ENCODE results near the gene LYZL1. TPM values are rescaled to one million over a fixed set of nuclear protein-coding genes. Genes with fewer than 3 reads are reported as not detected.

Gene LYZL1
- total RNA-seq, 2 experiments from 2014 or later = not detected

DNA sequence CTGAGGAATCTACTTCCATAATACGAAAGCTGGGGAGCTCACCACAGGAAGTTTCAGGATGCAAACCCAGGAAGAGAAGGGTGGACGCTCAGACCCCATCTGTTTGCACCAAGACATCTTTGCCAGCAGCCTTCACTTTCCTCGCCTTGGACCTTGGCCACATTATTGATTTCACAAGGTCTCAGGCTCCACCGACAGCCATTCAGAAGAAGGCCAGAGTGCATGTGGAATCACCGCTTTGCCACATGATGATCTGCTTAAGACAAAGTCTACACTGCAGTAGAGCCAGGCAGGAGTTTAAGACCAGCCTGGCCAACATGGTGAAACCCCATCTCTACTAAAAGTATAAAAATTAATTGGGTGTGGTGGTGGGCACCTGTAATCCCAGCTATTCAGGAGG is 60.0 kb downstream of the LYZL1 start:
- intact Hi-C loops (cut with micrococcal nuclease) = no loop called here
- TF ChIP-seq CTCF (IDR thresholded peaks at IDR 0.05) = no peak
- CTCF ChIA-PET = no interaction called here

GRCh38 chr10:29353305-29353704 is 64.4 kb downstream of the LYZL1 start:
- intact Hi-C loops (cut with micrococcal nuclease) = no loop called here
- POLR2A ChIA-PET = interaction anchor here (0.6 kb wide), 1 partner anchor 483 kb away, joined by 3 read pairs; no protein-coding TSS in a partner anchor
- no peaks in the 10 kb centered on the region for H3K36me3 Mint-ChIP-seq (ENCODE audit: low read depth)

More for the DNA sequence above, 60.0 kb downstream of the LYZL1 start:
- Mint-ChIP-seq H3K4me3 (no peak overlapping the region), H3K9me3 (no peaks in the 10 kb centered on the region), H3K36me3 (ENCODE audit: low read depth) (no peaks in the 10 kb centered on the region), H3K4me1 (ENCODE audit: low read depth) (no peaks in the 10 kb centered on the region), H3K27me3 (peaks cover 16% of the 10 kb centered on the region), H3K27ac (no peak overlapping the region)
- ATAC-seq = no peak
- POLR2A ChIA-PET = no interaction called here
- DNase-seq = no peak

GRCh38 chr10:29353887-29354561 is 65.2 kb downstream of the LYZL1 start:
- CTCF ChIA-PET = interaction anchor here (2.0 kb wide), 1 partner anchor 9 kb away, joined by 7 read pairs; no protein-coding TSS in a partner anchor
- ATAC-seq (no peak), DNase-seq (no peak)
- TF ChIP-seq CTCF (IDR thresholded peaks at IDR 0.05) = no peak
- POLR2A ChIA-PET = interaction anchor here (0.6 kb wide), 1 partner anchor 482 kb away, joined by 3 read pairs; no protein-coding TSS in a partner anchor
- Mint-ChIP-seq H3K27me3 (peaks cover 5% of the 10 kb centered on the region), H3K4me1 (ENCODE audit: low read depth) (no peaks in the 10 kb centered on the region), H3K4me3 (no peak overlapping the region), H3K27ac (no peak overlapping the region), H3K36me3 (ENCODE audit: low read depth) (no peaks in the 10 kb centered on the region), H3K9me3 (no peaks in the 10 kb centered on the region)
- intact Hi-C loops (cut with micrococcal nuclease) = no loop called here

More at GRCh38 chr10:29353305-29353704, 64.4 kb downstream of the LYZL1 start:
- peaks cover 7% of the 10 kb centered on the region for H3K27me3 Mint-ChIP-seq
- no peak for TF ChIP-seq CTCF (IDR thresholded peaks at IDR 0.05)
- no peaks in the 10 kb centered on the region for H3K4me1 Mint-ChIP-seq (ENCODE audit: low read depth)
- no peaks in the 10 kb centered on the region for H3K9me3 Mint-ChIP-seq
- CTCF ChIA-PET = no interaction called here
- H3K4me3 Mint-ChIP-seq = no peak overlapping the region
- H3K27ac Mint-ChIP-seq = no peak overlapping the region
- no peak for ATAC-seq
- DNase-seq = no peak

GRCh38 chr10:29355411-29355991 is 66.6 kb downstream of the LYZL1 start:
- intact Hi-C loops (cut with micrococcal nuclease) = no loop called here
- no peak for TF ChIP-seq CTCF (IDR thresholded peaks at IDR 0.05)
- DNase-seq = no peak
- H3K4me1 Mint-ChIP-seq (ENCODE audit: low read depth) = no peaks in the 10 kb centered on the region
- H3K9me3 Mint-ChIP-seq = no peaks in the 10 kb centered on the region
- H3K27me3 Mint-ChIP-seq = peaks cover 1% of the 10 kb centered on the region
- no peak overlapping the region for H3K27ac Mint-ChIP-seq
- no peak overlapping the region for H3K4me3 Mint-ChIP-seq
- no peak for ATAC-seq
- no peaks in the 10 kb centered on the region for H3K36me3 Mint-ChIP-seq (ENCODE audit: low read depth)
- ChIA-PET POLR2A (no interaction called here), CTCF (interaction anchor here (2.0 kb wide), 1 partner anchor 10 kb away, joined by 7 read pairs; no protein-coding TSS in a partner anchor)

GRCh38 chr10:29356931-29357330 is 68.1 kb downstream of the LYZL1 start:
- no peaks in the 10 kb centered on the region for H3K27me3 Mint-ChIP-seq
- H3K27ac Mint-ChIP-seq = no peak overlapping the region
- ATAC-seq (no peak), DNase-seq (no peak)
- POLR2A ChIA-PET = no interaction called here
- no peaks in the 10 kb centered on the region for H3K4me1 Mint-ChIP-seq (ENCODE audit: low read depth)
- no peaks in the 10 kb centered on the region for H3K36me3 Mint-ChIP-seq (ENCODE audit: low read depth)
- no peak for TF ChIP-seq CTCF (IDR thresholded peaks at IDR 0.05)
- no peak overlapping the region for H3K4me3 Mint-ChIP-seq
- CTCF ChIA-PET = no interaction called here
- intact Hi-C loops (cut with micrococcal nuclease) = no loop called here
- H3K9me3 Mint-ChIP-seq = no peaks in the 10 kb centered on the region

Measured in activated CD8-positive, alpha-beta T cell treated with anti-CD3 and anti-CD28 coated beads for 36 hours (primary cell).